ENCODE data around the gene COL9A2.

COL9A2 gene

DNA sequence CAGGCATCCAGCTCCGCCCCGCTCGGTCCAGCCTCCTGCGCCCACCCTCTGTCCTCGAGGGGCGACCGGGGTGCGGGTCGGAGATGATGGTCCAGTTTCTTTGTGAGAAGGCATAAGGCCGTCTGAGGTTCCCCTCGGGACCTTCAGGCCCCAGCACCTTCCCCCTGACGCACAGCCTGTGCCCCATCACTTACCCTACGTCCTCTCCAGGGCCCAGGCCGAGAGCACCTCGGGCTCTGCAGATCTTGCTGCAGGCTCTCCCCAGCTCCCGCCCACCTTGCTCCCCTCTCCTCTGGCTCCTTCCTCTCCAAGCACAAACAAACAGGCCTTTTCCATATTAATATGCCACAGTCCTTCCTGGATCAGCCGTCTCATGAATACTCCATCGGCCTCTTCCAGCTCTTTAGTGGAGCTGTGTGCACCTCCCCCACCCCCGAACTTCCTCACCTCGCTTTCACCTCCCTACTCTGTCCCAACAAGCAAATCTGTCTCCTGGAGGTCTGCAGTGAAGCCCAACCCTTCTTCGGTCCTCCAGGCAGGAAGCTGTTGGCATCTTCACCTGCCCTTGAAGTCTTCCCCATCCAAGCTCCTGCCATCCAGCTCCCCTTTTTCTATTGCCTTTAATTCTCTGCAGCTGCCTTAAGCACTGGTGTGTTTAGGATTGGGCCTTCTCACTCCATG, 448 bp upstream of the COL9A2 start:
- DNase-seq = no peak

DNA sequence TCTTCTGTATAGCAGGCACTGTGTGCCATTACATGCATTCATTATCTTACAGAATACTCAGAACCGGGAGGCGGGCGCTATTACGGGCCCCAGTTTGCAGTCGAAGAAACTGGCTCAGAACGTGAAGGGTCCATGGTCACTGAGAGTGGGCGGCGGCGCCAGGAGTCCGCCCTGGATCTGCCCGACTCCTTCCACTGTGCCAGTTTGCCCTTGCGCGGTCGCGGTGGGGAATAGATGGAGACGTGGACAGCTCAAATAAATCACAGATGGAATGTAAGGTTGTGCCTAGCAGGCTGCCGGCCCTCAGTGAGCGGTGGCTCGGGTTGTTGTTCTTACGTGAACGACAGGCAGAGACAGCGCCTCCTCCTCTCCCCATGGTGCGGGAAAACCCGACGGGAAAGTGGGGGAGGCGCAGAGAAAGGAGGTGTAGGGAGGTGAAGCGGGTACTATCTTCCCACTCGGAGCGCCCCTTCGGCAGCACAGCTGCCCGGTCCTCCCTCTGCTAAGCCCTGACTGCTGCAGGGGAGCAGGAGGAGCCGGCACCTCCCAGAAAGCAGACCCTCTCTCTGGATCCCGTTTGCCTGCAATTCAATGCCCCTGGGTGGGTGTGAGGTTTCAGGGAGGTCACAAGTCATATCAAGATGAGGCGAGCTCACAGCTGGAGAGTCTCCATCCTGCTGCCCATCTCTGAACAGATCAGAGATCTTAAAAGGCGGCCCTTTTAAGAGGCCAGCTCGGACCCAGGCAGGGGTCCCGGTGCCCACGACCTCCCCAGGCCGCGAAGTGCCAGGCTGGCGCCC, 1.1 kb downstream of the COL9A2 start:
- DNase-seq = peak in 4 of 6 experiments; percentile 18 to 68 (median 52)

DNA sequence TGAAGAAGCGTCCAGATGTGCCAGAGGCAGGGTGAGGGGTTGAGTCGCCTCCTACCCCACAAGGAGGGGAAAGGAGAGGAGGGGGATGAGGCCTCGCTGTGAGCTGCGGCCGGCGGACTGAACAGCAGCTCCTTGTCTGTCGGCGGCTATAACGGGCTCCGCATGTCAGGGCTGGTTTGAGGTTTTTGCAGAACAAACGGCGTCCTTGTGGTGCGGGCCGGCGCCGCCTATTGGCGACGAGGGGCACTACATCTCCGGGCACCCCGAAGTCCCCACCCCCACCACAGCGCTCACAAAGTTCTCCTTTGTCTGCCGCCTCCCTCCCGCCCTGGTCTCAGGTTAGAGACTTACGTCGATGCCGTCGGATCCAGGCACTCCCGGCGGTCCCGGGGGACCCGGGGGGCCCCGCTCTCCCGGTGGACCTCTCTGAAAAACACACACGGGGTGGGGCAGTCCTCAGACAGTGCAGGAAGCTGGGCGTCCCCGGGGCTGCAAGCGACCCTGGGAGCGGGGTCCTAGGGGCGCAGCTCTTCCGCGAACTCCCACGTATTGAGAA, 1.8 kb downstream of the COL9A2 start:
- peak; percentile 76 to 92 (median 81) for DNase-seq

GRCh38 chr1:40314721-40315238, 2.3 kb downstream of the COL9A2 start:
- no peak for DNase-seq

- DNase-seq = no peak
Observed at GRCh38 chr1:40313958-40314720, 2.9 kb downstream of the COL9A2 start.

GRCh38 chr1:40313329-40313957, 3.6 kb downstream of the COL9A2 start:
- DNase-seq = no peak

DNA sequence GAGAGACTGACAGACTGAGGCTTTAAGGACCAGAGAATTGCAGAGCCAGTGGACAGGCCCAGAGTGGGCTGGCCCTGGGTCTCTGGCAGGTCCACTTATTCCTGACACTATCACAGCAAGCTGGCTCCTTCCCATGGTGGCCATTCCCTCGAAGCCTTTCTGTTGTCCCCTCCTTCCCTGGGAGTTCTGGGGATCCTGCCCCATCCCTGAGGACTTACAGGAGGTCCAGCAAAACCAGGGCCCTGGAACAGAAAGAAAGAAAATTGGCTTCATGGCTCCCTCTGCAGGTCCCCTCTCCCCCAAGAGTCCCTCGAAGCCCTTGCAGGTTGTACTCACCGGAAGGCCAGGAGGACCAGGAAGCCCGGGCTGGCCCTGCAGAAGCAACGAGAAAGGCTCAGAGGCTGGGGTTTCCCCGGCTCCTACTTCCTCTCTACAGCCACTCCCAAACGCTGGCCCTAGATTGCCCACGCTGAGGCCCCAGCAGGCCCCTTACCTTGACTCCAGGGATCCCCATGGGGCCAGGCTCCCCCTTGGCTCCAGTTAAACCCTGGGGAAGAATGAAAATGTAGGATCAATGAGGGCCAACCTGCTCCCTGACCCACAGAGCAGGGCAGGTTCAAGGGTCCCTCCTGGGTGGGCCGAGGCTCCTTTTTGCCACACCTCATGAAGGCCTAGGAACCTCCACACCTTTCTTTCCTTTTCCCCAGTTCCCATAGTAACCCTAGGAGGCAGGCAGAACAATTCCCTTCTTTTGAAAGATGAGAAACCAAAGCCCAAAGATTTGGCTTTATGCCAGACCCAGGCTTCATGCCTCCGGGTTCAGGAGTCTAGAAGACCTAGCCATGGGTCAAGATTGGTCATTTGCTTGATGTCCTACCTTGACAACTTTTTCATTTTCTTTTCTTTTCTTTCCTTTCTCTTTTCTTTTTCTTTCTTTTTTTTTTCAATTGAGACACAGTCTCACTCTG, 4.6 kb downstream of the COL9A2 start:
- peak in 1 of 6 experiments; percentile 3 for DNase-seq

GRCh38 chr1:40311692-40312091, 5.4 kb downstream of the COL9A2 start:
- no peak for DNase-seq

DNA sequence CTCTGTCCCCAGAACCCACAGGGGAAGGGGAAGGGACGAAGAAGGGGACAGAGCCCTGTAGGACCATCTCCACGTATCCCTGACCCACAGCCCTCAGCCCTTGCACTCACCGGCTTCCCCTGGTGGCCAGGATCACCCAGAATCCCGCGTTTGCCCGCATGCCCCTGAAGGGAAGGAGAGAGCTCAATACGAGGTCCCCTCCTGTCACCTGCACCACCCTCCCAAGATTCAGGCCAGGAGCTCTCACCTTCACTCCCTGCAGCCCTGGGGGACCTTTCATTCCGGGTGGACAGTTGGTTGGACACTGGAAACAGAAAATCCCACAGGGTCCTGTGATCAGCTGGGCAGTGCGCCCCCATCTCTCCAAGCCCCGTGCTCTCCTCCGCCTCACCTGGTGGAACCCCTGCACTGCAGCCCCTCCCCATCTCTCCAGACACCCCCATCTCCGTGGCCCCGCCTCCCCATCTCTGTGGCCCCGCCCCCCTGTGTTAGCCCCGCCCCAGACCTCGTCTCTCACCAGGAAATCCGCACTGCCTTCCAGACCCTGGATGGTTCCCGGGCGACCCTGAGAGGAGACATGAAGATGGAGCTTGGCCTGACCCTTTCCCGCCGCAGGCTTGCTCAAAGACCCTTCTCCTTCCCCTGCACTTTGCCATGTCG, 6.0 kb downstream of the COL9A2 start:
- DNase-seq = no peak

DNA sequence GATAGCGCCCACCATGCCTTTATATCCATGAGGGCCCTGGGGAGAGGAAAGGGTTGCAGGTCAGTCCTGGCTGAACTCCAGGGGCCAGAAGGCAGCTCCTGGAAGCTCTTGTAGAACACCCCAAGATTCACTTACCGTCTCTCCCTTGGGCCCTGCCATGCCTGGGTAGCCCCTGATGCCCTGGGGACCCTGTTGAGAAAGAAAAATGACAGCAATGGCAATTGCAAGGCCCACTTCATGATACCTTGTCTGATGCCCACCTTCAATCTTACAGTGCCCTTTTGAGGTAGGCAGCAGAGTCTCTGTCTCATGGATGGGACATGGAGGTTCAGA, 7.0 kb downstream of the COL9A2 start:
- no peak for DNase-seq

- no peak for DNase-seq
Observed at GRCh38 chr1:40309374-40310128, 7.5 kb downstream of the COL9A2 start.

DNA sequence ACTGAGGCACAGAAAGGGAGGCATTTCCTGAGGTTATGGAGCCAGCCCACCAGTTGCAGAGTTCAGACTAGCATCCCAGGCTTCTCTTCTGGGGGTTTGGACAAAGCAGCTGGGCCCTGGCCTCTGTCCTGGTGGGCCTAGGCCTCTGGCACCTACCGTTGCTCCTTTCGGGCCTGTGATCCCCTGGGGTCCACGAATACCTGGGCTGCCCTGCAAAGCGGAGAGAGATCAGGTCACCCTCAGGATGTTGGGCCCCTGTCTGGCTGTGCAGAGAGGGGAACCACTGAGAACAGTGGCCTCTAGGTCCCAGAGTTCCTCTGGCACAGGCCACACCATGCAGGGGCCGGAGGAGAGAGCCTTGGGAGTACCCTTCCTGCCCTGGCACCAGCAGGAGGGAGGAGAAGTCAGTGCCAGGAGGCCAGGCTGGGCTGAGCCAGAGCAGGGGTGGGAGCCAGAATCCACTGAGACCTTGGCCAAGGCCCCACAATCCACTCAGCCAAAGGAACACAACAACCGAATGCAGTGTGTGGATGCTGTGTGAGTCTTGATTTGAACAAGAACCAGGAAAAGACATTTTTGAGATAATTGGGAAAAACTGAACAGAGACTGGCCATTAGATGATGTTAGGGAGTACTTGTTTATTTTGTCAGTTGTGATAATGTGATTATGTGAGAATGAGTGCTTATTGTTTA, 8.9 kb downstream of the COL9A2 start:
- DNase-seq = no peak

- DNase-seq = no peak
Observed at GRCh38 chr1:40307186-40307585, 9.9 kb downstream of the COL9A2 start.

DNA sequence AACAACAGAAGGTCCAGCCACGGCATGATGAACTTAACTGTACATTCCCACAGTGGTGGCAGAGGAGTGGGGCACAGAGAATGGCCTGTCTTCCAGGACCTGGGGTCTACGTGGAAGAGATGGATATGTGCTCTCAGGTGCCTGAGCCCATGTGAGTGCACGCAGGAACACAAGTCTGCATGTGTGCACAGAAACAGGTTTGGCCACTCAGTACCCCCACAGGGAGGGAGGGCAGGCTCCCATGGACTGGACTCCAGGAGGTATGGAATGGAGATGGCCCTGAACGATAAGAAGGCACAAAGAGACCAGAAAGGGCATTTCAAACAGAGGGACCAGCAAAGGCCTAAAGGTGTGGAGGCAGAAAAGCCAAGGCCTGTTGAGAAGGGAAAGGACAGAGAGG, 10.8 kb downstream of the COL9A2 start:
- DNase-seq = no peak

GRCh38 chr1:40305871-40306270, 11.2 kb downstream of the COL9A2 start:
- DNase-seq = no peak

GRCh38 chr1:40305451-40305850, 11.6 kb downstream of the COL9A2 start:
- DNase-seq = no peak

DNA sequence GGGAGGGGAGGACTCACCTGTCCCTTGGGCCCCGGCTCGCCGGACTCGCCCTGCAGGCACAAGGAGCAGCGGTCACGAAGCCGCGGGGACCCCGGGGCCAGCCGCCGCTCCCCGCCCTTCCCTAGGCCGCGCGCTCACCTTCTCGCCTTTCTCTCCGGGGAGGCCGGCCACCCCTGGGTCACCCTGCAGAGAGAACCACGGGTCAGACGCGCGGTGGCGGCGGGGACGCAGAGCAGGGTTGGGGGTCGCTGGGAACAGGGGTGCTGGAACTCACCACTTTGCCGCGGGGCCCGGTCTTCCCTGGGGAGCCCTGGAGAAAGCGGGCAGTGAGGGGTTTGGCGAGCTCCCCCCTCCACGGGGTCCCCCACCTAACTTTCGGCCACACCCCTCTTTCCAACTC, 13.3 kb downstream of the COL9A2 start:
- DNase-seq = no peak

DNA sequence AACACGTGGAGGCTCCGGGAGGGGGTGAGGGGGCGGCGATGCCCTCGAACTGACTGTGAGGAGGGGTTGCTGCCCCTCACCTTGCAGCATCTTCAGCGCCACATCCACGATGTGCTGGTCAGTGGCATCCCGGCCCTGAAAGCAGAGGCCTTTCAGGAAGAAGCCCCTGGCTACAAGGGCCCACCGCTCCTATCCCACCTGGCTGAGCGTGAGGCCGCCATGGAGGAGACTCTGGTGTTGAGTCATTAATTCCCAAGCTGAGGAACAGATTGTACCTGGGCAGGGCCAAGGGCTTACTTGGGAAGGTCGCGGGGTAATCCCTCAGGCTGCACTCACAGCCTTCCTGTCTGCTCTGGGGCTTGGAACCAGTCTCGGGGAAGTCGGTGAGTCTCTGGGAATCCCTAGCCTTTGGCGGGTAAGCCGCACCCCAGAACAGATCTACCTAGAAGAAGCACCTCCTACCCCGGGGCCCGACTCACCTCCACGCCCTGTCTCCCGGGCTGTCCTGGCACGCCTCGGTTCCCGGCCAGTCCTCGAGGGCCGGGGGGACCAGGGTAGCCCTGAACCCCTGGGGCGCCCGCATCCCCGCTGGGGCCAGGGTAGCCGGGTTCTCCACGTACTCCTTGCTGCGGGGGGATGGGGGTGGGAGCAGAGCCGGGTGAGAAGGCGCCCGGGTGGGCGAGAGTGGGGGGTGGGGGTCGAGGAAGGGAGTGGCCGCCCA, 13.9 kb downstream of the COL9A2 start:
- no peak for DNase-seq

DNA sequence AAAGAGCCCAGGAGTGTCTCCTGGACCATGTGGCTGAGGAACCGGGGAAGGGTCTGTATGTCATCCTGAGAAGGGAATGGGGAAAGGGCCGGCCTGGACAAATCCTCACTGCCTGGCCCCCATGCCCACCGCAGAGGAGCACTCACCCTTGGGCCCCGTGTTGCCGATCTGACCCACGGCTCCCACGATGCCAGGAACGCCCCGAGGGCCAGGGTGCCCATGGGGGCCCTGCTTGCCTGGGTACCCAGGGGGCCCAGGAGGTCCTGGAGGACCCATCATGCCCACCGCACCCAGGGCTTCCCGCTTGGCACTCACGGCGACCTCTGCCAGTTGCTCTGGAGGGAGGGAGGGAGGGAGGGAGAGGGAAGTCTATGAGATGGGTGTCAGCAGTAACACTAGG, 14.6 kb downstream of the COL9A2 start:
- DNase-seq = no peak
